Measurements from ENCODE around the gene ARAP1. TPM values are rescaled to one million over a fixed set of nuclear protein-coding genes. Genes with fewer than 3 reads are reported as not detected.
"Not testable (repeated sequence)": the region's sequence is repeated elsewhere in the genome, so short reads cannot be mapped to it uniquely, and the experiment has no call there.

The ARAP1 gene
- total and polyA plus RNA-seq, 2 donors (not counting 3 experiments of a cell fraction or from before 2014, with no cell fraction given), result 36.8 to 66.2 TPM

- H2AFZ ChIP-seq (ENCODE audit: low read depth, low read length); FAIRE-seq; H3K4me2 ChIP-seq (ENCODE audit: insufficient read depth, low read length); H3K36me3 ChIP-seq (ENCODE audit: control insufficient read depth in 2 of 2, extremely low read depth in 1 of 2, insufficient read depth in 2 of 2, low read length in 2 of 2); BruUV-seq (replicated peaks); H3K27ac ChIP-seq (ENCODE audit: insufficient read depth, low read depth, low read length); H3K9ac ChIP-seq (replicated peaks; ENCODE audit: extremely low read depth, insufficient read depth, low read length); H4K20me1 ChIP-seq (replicated peaks; ENCODE audit: control insufficient read depth, extremely low read depth, insufficient read depth, low read length); dilution Hi-C loops (cut with MboI; ENCODE audit: extremely low pct_ligation_motif_present, low sequenced_read_pairs); H3K4me3 ChIP-seq (replicated peaks in 1 of 3; ENCODE audit: insufficient read depth in 1 of 3, low read depth in 1 of 3, low read length in 3 of 3); H3K4me1 ChIP-seq (ENCODE audit: control insufficient read depth, extremely low read depth, insufficient read depth, low read length); DNase-seq (ENCODE audit: low read depth, low spot score); H3K79me2 ChIP-seq (ENCODE audit: control insufficient read depth, insufficient read depth, low read length); POLR2A ChIA-PET; H3K9me3 ChIP-seq (replicated peaks; ENCODE audit: control insufficient read depth, insufficient read depth, low read length); H3K9me1 ChIP-seq (replicated peaks; ENCODE audit: control insufficient read depth, extremely low read depth, insufficient read depth, low read length); H3K27me3 ChIP-seq (ENCODE audit: control insufficient read depth in 2 of 2, insufficient read depth in 2 of 2, low read length in 2 of 2): not testable (repeated sequence)
- intact Hi-C loops (cut with micrococcal nuclease), result loop anchor here (5.0 kb wide), 1 partner anchor 204 kb away; no protein-coding TSS in a partner anchor
- CTCF ChIA-PET, result interaction anchor here (1.0 to 3.2 kb wide), 2 partner anchors 21 to 66 kb away, joined by 3 to 20 read pairs; no protein-coding TSS in a partner anchor
Measured at GRCh38 chr11:72791228-72791627, 39.0 kb upstream of the ARAP1 start.

GRCh38 chr11:72789493-72790131 lies 37.4 kb upstream of the ARAP1 start:
- Histone ChIP-seq H3K79me2 (ENCODE audit: control insufficient read depth, insufficient read depth, low read length) (no peaks in the 10 kb centered on the region), H3K27me3 (ENCODE audit: control insufficient read depth in 2 of 2, insufficient read depth in 2 of 2, low read length in 2 of 2) (no peaks in the 10 kb centered on the region), H3K9ac (replicated peaks; ENCODE audit: extremely low read depth, insufficient read depth, low read length) (no peak overlapping the region), H3K9me3 (replicated peaks; ENCODE audit: control insufficient read depth, insufficient read depth, low read length) (no peaks in the 10 kb centered on the region), H2AFZ (ENCODE audit: low read depth, low read length) (no peak overlapping the region), H3K4me3 (replicated peaks in 1 of 3; ENCODE audit: insufficient read depth in 1 of 3, low read depth in 1 of 3, low read length in 3 of 3) (no peak overlapping the region), H3K4me2 (ENCODE audit: insufficient read depth, low read length) (no peak overlapping the region), H3K27ac (ENCODE audit: insufficient read depth, low read depth, low read length) (no peak overlapping the region), H4K20me1 (replicated peaks; ENCODE audit: control insufficient read depth, extremely low read depth, insufficient read depth, low read length) (no peaks in the 10 kb centered on the region), H3K36me3 (ENCODE audit: control insufficient read depth in 2 of 2, extremely low read depth in 1 of 2, insufficient read depth in 2 of 2, low read length in 2 of 2) (no peaks in the 10 kb centered on the region), H3K4me1 (ENCODE audit: control insufficient read depth, extremely low read depth, insufficient read depth, low read length) (peaks cover 3% of the 10 kb centered on the region), H3K9me1 (replicated peaks; ENCODE audit: control insufficient read depth, extremely low read depth, insufficient read depth, low read length) (no peaks in the 10 kb centered on the region)
- ChIA-PET POLR2A (no interaction called here), CTCF (interaction anchor here (1.0 to 3.2 kb wide), 2 partner anchors 37 to 64 kb away, joined by 3 to 20 read pairs; partner anchors contain the start of gene ARAP1)
- BruUV-seq (replicated peaks), result no TSS peak
- DNase-seq (ENCODE audit: low read depth, low spot score) (no peak), FAIRE-seq (no peak)
- TF ChIP-seq FOS (IDR thresholded peaks at IDR 0.05; ENCODE audit: borderline replicate concordance, insufficient read depth, low read length) (no peak), POLR2AphosphoS5 (IDR thresholded peaks at IDR 0.05; ENCODE audit: insufficient read depth, low read depth, low read length) (no peak), EZH2 (IDR thresholded peaks at IDR 0.05; ENCODE audit: borderline replicate concordance, low read depth, low read length, severe bottlenecking) (no peak), JUN (IDR thresholded peaks at IDR 0.05; ENCODE audit: borderline replicate concordance, insufficient read depth, insufficient read length, low read depth) (no peak), CTCF (IDR thresholded peaks at IDR 0.05; ENCODE audit: extremely low read depth in 1 of 2, insufficient read depth in 1 of 2, low read depth in 1 of 2, low read length in 2 of 2) (no peak), MAX (IDR thresholded peaks at IDR 0.05; ENCODE audit: insufficient read depth, insufficient read length) (no peak), POLR2A (IDR thresholded peaks at IDR 0.05; ENCODE audit: low read depth, low read length) (no peak), GATA2 (IDR thresholded peaks at IDR 0.05; ENCODE audit: insufficient read depth, insufficient read length, low read depth, low read length) (no peak), MYC (IDR thresholded peaks at IDR 0.05; ENCODE audit: low read depth, low read length) (no peak)
- dilution Hi-C loops (cut with MboI; ENCODE audit: extremely low pct_ligation_motif_present, low sequenced_read_pairs), result no loop called here
- intact Hi-C loops (cut with micrococcal nuclease), result loop anchor here (5.0 kb wide), 1 partner anchor 202 kb away; no protein-coding TSS in a partner anchor
